CD4-positive, alpha-beta T cell treated with Interleukin-10 for 1 hour (primary cell): ENCODE results near the gene MERTK.
"Not testable (repeated sequence)": the region's sequence is repeated elsewhere in the genome, so short reads cannot be mapped to it uniquely, and the experiment has no call there.

ENCODE experiments used
- DNase-seq: peaks from one replicate; pipeline ENCODE4 v3.0.0-alpha.2; 2020

MERTK gene

GRCh38 chr2:111910609-111911277 is 12.3 kb downstream of the MERTK start:
- no peak for DNase-seq

- DNase-seq: not testable (repeated sequence)
These were observed 13.0 kb downstream of the MERTK start for GRCh38 chr2:111911295-111911977.

GRCh38 chr2:111912547-111912946 is 14.1 kb downstream of the MERTK start:
- DNase-seq: no peak

GRCh38 chr2:111917106-111917505 is 18.7 kb downstream of the MERTK start:
- DNase-seq: no peak

- DNase-seq: no peak
These were observed 20.0 kb downstream of the MERTK start for GRCh38 chr2:111918383-111918806.

- no peak for DNase-seq
These were observed 21.0 kb downstream of the MERTK start for GRCh38 chr2:111919365-111919764.

GRCh38 chr2:111919794-111920608 is 21.6 kb downstream of the MERTK start:
- DNase-seq: no peak

- DNase-seq: no peak
These were observed 24.9 kb downstream of the MERTK start for GRCh38 chr2:111923276-111923804.

GRCh38 chr2:111924617-111925107 is 26.3 kb downstream of the MERTK start:
- no peak for DNase-seq

- no peak for DNase-seq
These were observed 29.3 kb downstream of the MERTK start for GRCh38 chr2:111927723-111928122.

- no peak for DNase-seq
These were observed 32.0 kb downstream of the MERTK start for GRCh38 chr2:111930409-111930808.

GRCh38 chr2:111930875-111931274 is 32.5 kb downstream of the MERTK start:
- no peak for DNase-seq

GRCh38 chr2:111932841-111933291 is 34.5 kb downstream of the MERTK start:
- DNase-seq: no peak

- DNase-seq: not testable (repeated sequence)
These were observed 35.5 kb downstream of the MERTK start for GRCh38 chr2:111933900-111934299.

GRCh38 chr2:111936881-111937280 is 38.5 kb downstream of the MERTK start:
- DNase-seq: no peak

- no peak for DNase-seq
These were observed 40.0 kb downstream of the MERTK start for GRCh38 chr2:111938392-111938791.

- DNase-seq: no peak
These were observed 42.2 kb downstream of the MERTK start for GRCh38 chr2:111940333-111941196.

GRCh38 chr2:111941531-111941930 is 43.1 kb downstream of the MERTK start:
- no peak for DNase-seq

GRCh38 chr2:111944531-111945210 is 46.3 kb downstream of the MERTK start:
- no peak for DNase-seq

GRCh38 chr2:111945444-111946293 is 47.3 kb downstream of the MERTK start:
- DNase-seq: no peak
